Astrocyte of the cerebellum (primary cell): ENCODE measurements around the gene LHPP.

Experiments
- DNase-seq: peaks from one replicate; pipeline ENCODE4 v3.0.0-alpha.2; 2011; ENCODE audit warnings: low read depth
- H3K4me3 ChIP-seq: 2 replicates; pipeline ENCODE4 v1.5.1; 2011; ENCODE audit warnings: mild to moderate bottlenecking, low read depth, low read length, moderate library complexity
- in situ Hi-C: cut with HindIII; loops from 2 replicates; pipeline ENCODE4 v1.10.0; 2017; ENCODE audit warnings: low sequenced_read_pairs
- TF ChIP-seq, protein P1 (sequence below): IDR thresholded peaks from 2 replicates; pipeline ENCODE4 v1.5.1; 2012; ENCODE audit warnings: low read length, low read depth, moderate library complexity, mild to moderate bottlenecking; ENCODE audit errors: missing control alignments

The LHPP gene

DNA sequence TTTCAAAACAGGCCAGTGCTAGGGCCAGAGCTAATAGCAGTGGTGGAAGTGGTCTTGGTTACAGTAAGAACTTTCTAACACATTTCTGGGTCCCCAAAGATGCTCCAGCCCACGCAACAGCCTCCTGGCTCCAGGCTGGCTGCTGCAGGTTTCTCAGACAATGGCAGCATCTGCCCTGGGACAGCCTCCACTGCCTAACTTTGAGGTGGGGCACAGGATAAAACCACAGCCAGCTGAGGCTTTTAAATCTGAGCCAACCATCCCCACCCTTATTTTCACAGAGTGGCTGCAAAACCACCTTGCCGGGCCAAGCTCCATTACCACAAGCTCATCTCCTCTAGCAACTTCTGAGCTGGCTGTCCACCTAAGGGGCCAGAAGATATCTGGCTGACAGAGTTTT lies 197.8 kb downstream of the LHPP start:
- in situ Hi-C loops: no loop called here
- no peak for DNase-seq
- TF ChIP-seq, protein P1, sequence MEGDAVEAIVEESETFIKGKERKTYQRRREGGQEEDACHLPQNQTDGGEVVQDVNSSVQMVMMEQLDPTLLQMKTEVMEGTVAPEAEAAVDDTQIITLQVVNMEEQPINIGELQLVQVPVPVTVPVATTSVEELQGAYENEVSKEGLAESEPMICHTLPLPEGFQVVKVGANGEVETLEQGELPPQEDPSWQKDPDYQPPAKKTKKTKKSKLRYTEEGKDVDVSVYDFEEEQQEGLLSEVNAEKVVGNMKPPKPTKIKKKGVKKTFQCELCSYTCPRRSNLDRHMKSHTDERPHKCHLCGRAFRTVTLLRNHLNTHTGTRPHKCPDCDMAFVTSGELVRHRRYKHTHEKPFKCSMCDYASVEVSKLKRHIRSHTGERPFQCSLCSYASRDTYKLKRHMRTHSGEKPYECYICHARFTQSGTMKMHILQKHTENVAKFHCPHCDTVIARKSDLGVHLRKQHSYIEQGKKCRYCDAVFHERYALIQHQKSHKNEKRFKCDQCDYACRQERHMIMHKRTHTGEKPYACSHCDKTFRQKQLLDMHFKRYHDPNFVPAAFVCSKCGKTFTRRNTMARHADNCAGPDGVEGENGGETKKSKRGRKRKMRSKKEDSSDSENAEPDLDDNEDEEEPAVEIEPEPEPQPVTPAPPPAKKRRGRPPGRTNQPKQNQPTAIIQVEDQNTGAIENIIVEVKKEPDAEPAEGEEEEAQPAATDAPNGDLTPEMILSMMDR: no peak
- H3K4me3 ChIP-seq: no peak overlapping the region

DNA sequence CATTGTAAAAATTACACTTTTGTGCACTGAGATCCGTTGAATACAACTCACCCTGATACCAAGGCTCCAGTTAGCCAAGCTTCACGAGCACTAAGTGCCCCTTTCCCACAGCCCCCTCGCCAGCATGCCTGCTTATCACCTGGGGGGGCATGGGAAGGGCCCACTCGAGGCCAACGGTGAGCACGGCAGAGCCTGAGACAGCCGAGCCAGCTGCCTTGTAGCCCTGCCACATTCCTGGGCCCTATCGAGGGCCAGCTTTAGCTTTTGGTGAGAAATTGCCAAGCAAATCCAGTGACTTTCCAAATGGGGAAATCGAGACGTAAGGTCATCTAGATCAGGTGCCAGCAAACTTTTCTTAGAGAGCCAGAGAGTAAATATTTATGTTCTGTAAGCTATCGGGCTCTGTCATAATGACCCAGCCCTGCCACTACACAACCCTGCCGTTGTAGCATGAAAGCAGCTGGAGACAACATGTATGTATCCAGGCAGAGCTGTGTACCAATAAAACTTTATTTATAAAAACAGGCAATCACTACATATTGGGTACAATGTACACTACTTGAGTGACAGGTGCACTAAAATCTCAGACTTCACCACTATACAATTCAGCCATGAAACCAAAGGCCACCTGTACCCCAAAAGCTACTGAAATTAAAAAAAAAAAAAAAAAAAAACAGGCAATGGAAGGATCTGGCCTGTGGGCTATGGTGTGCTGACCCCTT lies 198.9 kb downstream of the LHPP start:
- TF ChIP-seq, protein P1: no peak
- no peak overlapping the region for H3K4me3 ChIP-seq
- DNase-seq: no peak
- in situ Hi-C loops: loop anchor here (5.0 kb wide), 2 partner anchors 43 to 67 kb away; no protein-coding TSS in a partner anchor

DNA sequence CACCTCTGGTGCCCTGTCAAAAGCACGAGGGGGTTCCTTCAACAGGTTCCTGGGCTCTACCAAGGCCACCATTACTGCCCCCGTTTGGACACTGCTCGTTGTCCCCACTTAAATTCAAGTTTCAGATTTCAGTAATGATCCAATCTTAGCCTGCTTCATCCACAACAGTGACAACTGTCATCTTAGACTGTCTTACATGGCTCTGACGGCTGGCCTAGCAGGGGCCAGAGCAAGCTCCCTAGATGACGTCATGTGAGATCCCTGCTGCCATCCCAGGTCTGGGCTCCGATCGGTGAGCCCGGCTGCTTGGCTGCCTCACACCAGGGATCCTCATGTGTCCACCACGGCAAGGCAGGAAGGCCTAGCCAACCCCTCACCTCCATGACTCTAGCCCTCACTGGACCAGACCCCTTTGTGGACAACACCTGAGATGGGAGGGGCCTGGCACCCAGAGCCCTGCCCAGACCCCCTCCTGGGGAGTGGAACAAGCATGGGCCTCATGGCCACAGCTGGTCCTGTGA lies 200.1 kb downstream of the LHPP start:
- in situ Hi-C loops: loop anchor here (5.0 kb wide), 2 partner anchors 44 to 66 kb away; no protein-coding TSS in a partner anchor
- DNase-seq: no peak

DNA sequence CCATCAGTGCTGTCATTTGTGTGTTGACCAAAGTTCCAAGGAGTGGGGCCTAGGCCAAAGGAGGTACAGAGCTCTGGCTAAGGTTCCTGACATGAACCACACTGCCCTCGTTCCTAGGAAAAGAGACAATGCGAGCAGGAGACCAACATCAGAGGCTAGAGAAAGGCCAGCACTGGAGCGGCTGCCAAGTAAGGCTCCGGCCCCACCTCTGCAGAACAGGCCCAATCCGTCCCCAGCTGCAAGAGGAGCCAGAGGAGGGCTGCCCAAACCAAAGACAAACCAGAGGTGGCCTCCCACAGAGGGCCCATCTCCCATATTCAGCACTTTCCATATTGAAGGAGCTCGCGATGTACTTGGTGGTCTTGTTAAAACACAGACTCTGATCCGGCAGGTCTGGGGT lies 201.6 kb downstream of the LHPP start:
- DNase-seq: no peak
- no peak overlapping the region for H3K4me3 ChIP-seq
- TF ChIP-seq, protein P1: no peak
- in situ Hi-C loops: loop anchor here (5.0 kb wide), 2 partner anchors 46 to 64 kb away; no protein-coding TSS in a partner anchor

More for the DNA sequence above, 200.1 kb downstream of the LHPP start:
- no peak overlapping the region for H3K4me3 ChIP-seq
- TF ChIP-seq, protein P1: no peak
